ENCODE measurements around the gene RENBP. TPM values are rescaled to one million over a fixed set of nuclear protein-coding genes. Genes with fewer than 3 reads are reported as not detected.
A peak's percentile ranks its signal among the peaks of the same experiment; 100 is the strongest.

RENBP gene
- total RNA-seq, 2 experiments from 2014 or later = 2.8 to 6.2 TPM

DNA sequence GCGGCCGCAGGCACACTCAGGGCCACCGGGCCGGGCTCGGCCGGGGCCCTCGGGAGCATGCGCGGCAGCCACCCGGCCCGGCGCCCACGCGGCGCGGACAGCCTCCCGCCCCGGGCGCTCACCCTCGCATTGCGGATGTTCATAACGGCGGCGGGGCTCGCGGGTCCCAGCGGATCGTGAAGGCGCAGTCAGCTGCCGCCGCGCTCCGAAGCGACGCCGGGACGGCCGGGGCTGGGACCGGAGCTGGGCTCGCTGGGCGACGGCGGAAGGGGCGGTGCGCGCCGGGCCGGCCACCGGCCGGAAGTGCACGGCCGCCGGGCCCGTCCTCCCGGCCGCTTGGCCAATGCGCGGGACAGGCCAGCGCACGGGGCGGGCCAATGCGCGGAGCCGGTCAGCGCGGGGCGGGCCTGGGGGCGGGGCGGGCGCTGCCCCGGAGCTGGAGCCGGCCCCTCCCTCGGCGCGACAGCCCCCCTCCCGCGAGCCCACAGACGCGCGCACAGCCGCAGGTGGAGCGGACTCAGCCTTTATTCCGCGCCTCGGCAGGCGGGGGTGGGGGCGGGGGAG lies 9.6 kb downstream of the RENBP start, which contains the start of gene NAA10:
NAA10 (minus strand) TSS at position 276 of the 564 bp plus-strand sequence; CDS start at position 143, 133 bp downstream.
- peak; percentile 75 for DNase-seq (ENCODE audit: low spot score)
- Histone ChIP-seq H3K27ac (ENCODE audit: low read depth, low read length, poor library complexity, severe bottlenecking) (peak within 1 kb of the TSS; percentile 65), H3K36me3 (ENCODE audit: insufficient read depth, low read length) (peaks cover 22% of the 10 kb centered on the region), H3K9me2 (ENCODE audit: insufficient read depth, low read length) (no peaks in the 10 kb centered on the region), H3K4me1 (ENCODE audit: insufficient read depth, low read length, poor library complexity, severe bottlenecking) (peaks cover 11% of the 10 kb centered on the region), H3K9me3 (ENCODE audit: low read length) (no peaks in the 10 kb centered on the region), H3K4me2 (ENCODE audit: low read length) (peak within 1 kb of the TSS; percentile 88), H3K79me2 (ENCODE audit: insufficient read depth, low read depth, low read length) (peaks cover 5% of the 10 kb centered on the region; the same call in 1 of the 2 replicates), H3K4me3 (ENCODE audit: low read depth, low read length, poor library complexity, severe bottlenecking) (peak within 1 kb of the TSS; percentile 87), H2AFZ (ENCODE audit: low read length) (peak within 1 kb of the TSS; percentile 51), H4K20me1 (ENCODE audit: insufficient read depth, low read length) (no peaks in the 10 kb centered on the region)
- ChIA-PET POLR2A (interaction anchor here (0.5 to 2.6 kb wide), 2 partner anchors 10 to 460 kb away, joined by 3 to 13 read pairs; no protein-coding TSS in a partner anchor), CTCF (ENCODE audit: unreplicated experiment) (interaction anchor here (0.6 kb wide), 1 partner anchor 150 kb away, joined by 13 read pairs; no protein-coding TSS in a partner anchor)
- intact Hi-C loops (cut with micrococcal nuclease; ENCODE audit: unreplicated experiment) = no loop called here
- no TSS peak for BruUV-seq (replicated peaks)
- TF ChIP-seq, protein P1, sequence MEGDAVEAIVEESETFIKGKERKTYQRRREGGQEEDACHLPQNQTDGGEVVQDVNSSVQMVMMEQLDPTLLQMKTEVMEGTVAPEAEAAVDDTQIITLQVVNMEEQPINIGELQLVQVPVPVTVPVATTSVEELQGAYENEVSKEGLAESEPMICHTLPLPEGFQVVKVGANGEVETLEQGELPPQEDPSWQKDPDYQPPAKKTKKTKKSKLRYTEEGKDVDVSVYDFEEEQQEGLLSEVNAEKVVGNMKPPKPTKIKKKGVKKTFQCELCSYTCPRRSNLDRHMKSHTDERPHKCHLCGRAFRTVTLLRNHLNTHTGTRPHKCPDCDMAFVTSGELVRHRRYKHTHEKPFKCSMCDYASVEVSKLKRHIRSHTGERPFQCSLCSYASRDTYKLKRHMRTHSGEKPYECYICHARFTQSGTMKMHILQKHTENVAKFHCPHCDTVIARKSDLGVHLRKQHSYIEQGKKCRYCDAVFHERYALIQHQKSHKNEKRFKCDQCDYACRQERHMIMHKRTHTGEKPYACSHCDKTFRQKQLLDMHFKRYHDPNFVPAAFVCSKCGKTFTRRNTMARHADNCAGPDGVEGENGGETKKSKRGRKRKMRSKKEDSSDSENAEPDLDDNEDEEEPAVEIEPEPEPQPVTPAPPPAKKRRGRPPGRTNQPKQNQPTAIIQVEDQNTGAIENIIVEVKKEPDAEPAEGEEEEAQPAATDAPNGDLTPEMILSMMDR (conservative IDR thresholded peaks at IDR 0.05; ENCODE audit: low read length) = no peak
- TF ChIP-seq EZH2phosphoT487 (IDR thresholded peaks at IDR 0.05; ENCODE audit: borderline replicate concordance, low read depth, low read length) = no peak

DNA sequence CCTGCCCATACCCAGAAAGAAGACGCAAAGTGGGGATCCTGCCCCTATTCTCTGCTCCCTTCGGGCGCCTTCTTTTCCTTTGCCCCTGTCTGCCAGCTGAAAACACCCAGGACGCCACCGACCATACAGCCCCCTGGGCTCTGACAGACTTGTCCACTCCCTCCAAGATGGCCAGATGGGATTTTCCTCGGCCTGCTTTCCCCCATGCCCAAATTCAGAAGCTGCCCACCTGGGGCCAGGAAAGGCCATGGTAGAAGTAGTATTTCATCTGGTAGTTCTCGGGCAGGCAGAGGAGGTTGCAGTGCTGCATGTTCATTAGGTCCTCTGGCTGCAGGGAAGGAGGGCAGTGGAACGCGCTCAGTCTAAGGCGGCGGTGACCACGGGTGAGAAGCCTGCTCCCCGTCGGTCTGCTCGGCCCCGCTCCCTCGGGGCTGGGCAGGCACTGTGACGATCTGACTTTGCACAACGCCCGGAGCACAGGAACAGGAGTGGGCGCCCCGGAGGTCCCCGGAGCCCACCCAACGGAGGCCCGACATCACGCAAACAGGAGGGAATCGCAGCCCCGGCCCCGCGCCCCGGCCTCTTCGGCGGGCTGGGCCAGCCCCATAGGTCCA lies 10.2 kb downstream of the RENBP start:
- intact Hi-C loops (cut with micrococcal nuclease; ENCODE audit: unreplicated experiment) = no loop called here
- Histone ChIP-seq H3K4me2 (ENCODE audit: low read length) (peak overlapping the region; percentile 83), H3K27ac (ENCODE audit: low read depth, low read length, poor library complexity, severe bottlenecking) (peak overlapping the region; percentile 62), H3K4me1 (ENCODE audit: insufficient read depth, low read length, poor library complexity, severe bottlenecking) (peaks cover 17% of the 10 kb centered on the region), H3K36me3 (ENCODE audit: insufficient read depth, low read length) (peaks cover 27% of the 10 kb centered on the region), H3K4me3 (ENCODE audit: low read depth, low read length, poor library complexity, severe bottlenecking) (peak overlapping the region; percentile 87), H3K79me2 (ENCODE audit: insufficient read depth, low read depth, low read length) (peaks cover 5% of the 10 kb centered on the region; the same call in 1 of the 2 replicates), H4K20me1 (ENCODE audit: insufficient read depth, low read length) (no peaks in the 10 kb centered on the region), H3K9me3 (ENCODE audit: low read length) (no peaks in the 10 kb centered on the region), H2AFZ (ENCODE audit: low read length) (no peak overlapping the region), H3K9me2 (ENCODE audit: insufficient read depth, low read length) (no peaks in the 10 kb centered on the region)
- POLR2A ChIA-PET = interaction anchor here (0.5 to 2.6 kb wide), 3 partner anchors 9 to 461 kb away, joined by 3 to 13 read pairs (median 3); partner anchors contain the start of gene HCFC1
- DNase-seq (ENCODE audit: low spot score) = no peak
- CTCF ChIA-PET (ENCODE audit: unreplicated experiment) = interaction anchor here (0.6 kb wide), 2 partner anchors 10 to 150 kb away, joined by 3 to 13 read pairs; no protein-coding TSS in a partner anchor
- BruUV-seq (replicated peaks) = no TSS peak
- no peak for TF ChIP-seq EZH2phosphoT487 (IDR thresholded peaks at IDR 0.05; ENCODE audit: borderline replicate concordance, low read depth, low read length)
- TF ChIP-seq, protein P1 (conservative IDR thresholded peaks at IDR 0.05; ENCODE audit: low read length) = no peak
